ENCODE data around the gene PRXL2C. TPM values are rescaled to one million over a fixed set of nuclear protein-coding genes. Genes with fewer than 3 reads are reported as not detected.
A peak's percentile ranks its signal among the peaks of the same experiment; 100 is the strongest.

The PRXL2C gene
- total and polyA plus RNA-seq, 2 of the 13 experiments (the other 11 are each of a cell fraction or from before 2014, with no cell fraction given) = 11.0 to 13.2 TPM

DNA sequence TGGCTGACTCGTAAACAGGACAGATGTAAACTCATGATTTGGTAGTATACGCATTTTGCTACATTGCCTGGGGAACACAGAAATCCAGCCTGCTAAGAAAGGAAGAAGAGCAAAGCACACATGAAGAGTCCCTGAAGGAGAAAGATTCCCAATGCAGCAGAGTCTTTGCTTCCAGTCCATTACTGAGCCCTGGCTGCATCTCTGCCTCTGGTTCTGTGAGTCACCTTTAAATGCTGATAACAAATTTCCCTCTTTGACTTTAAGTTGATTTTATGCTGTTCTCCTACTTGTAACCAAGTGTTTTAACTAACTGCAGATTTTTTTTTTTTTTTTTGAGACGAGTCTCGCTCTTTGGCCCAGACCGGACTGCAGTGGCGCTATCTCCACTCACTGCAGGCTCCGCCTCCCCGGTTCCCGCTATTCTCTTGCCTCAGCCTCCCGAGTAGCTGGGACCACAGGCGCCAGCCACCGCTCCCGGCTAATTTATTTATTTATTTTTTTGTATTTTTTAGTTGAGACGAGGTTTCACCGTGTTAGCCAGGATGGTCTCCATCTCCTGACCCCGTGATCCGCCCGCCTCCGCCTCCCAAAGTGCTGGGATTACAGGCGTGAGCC is 8.5 kb upstream of the PRXL2C start:
- in situ Hi-C loops (cut with HindIII; ENCODE audit: extremely low pct_ligation_motif_present, low pct_unique_long_range_greater_than_20kb) = loop anchor here (25.0 kb wide), 1 partner anchor 326 kb away; no protein-coding TSS in a partner anchor

More for the DNA sequence above, 8.5 kb upstream of the PRXL2C start:
- H3K9me3 ChIP-seq (ENCODE audit: low read length) = no peaks in the 10 kb centered on the region
- no peaks in the 10 kb centered on the region for H3K36me3 ChIP-seq (replicated peaks in 1 of 2; ENCODE audit: control insufficient read depth in 1 of 2, insufficient read depth in 2 of 2, low read length in 2 of 2)
- no peak overlapping the region for H3K27ac ChIP-seq (ENCODE audit: extremely low read length, insufficient read depth, low read length)
- no peak overlapping the region for H3K4me2 ChIP-seq (ENCODE audit: low read depth, low read length)
- ChIA-PET CTCF (ENCODE audit: low intra/inter-chr PET ratio, low total read pairs) (no interaction called here), POLR2A (no interaction called here)
- 80% methylated on average over 20 of the region's 20 CpGs for WGBS (ENCODE audit: low lambda C conversion rate)
- no TSS peak for BruUV-seq (replicated peaks)
- peaks cover 53% of the 10 kb centered on the region for H3K4me1 ChIP-seq (ENCODE audit: insufficient read depth, low read length)
- H3K27me3 ChIP-seq (ENCODE audit: control insufficient read depth in 1 of 2, insufficient read depth in 2 of 2, low read length in 2 of 2) = no peaks in the 10 kb centered on the region
- no peak overlapping the region for H2AFZ ChIP-seq (ENCODE audit: low read length)
- H3K79me2 ChIP-seq (ENCODE audit: insufficient read depth, low read length) = no peaks in the 10 kb centered on the region
- no peak overlapping the region for H3K4me3 ChIP-seq (replicated peaks in 1 of 3; ENCODE audit: insufficient read depth in 1 of 3, low read depth in 2 of 3, low read length in 3 of 3)
- ATAC-seq (no peak), FAIRE-seq (no peak), DNase-seq (ENCODE audit: low spot score) (no peak)
- intact Hi-C loops (cut with micrococcal nuclease; ENCODE audit: unreplicated experiment) = no loop called here
- H4K20me1 ChIP-seq (ENCODE audit: insufficient read depth, low read length) = no peaks in the 10 kb centered on the region
- no peak overlapping the region for H3K9ac ChIP-seq (ENCODE audit: insufficient read depth, low read depth, low read length)
- TF ChIP-seq, protein P1, sequence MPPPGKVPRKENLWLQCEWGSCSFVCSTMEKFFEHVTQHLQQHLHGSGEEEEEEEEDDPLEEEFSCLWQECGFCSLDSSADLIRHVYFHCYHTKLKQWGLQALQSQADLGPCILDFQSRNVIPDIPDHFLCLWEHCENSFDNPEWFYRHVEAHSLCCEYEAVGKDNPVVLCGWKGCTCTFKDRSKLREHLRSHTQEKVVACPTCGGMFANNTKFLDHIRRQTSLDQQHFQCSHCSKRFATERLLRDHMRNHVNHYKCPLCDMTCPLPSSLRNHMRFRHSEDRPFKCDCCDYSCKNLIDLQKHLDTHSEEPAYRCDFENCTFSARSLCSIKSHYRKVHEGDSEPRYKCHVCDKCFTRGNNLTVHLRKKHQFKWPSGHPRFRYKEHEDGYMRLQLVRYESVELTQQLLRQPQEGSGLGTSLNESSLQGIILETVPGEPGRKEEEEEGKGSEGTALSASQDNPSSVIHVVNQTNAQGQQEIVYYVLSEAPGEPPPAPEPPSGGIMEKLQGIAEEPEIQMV (CRISPR knock-in tag; IDR thresholded peaks at IDR 0.05; ENCODE audit: low read depth) = no peak
- TF ChIP-seq, protein P2, sequence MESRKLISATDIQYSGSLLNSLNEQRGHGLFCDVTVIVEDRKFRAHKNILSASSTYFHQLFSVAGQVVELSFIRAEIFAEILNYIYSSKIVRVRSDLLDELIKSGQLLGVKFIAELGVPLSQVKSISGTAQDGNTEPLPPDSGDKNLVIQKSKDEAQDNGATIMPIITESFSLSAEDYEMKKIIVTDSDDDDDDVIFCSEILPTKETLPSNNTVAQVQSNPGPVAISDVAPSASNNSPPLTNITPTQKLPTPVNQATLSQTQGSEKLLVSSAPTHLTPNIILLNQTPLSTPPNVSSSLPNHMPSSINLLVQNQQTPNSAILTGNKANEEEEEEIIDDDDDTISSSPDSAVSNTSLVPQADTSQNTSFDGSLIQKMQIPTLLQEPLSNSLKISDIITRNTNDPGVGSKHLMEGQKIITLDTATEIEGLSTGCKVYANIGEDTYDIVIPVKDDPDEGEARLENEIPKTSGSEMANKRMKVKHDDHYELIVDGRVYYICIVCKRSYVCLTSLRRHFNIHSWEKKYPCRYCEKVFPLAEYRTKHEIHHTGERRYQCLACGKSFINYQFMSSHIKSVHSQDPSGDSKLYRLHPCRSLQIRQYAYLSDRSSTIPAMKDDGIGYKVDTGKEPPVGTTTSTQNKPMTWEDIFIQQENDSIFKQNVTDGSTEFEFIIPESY (CRISPR knock-in tag; IDR thresholded peaks at IDR 0.05) = peak; percentile 49; the same call in 1 of the 2 replicates
